Pons (tissue), 1 donor: ENCODE measurements around the gene ATP11A.

Experiments used
- DNase-seq: peaks from one replicate; pipeline ENCODE4 v3.0.0-alpha.2; 2016; ENCODE audit warnings: low spot score

The ATP11A gene

DNA sequence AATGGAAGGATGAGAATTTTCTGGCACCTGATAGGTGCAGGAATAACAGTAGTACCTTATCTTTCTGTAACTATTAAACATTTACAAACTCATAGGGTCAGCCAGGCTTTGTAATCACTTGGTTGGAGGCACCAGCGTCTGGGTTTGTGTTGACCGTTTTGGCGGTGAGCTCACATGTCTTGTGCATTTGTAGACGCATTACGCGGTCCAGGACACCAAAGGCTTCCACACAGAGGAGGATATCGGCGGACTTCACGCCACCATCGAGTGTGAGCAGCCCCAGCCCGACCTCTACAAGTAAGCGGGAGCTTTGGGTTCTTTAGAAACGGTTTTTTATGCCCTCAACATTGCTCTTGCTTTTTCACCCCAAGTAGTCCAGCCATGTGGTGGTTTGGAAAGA is 129.3 kb downstream of the ATP11A start:
- DNase-seq, result no peak

DNA sequence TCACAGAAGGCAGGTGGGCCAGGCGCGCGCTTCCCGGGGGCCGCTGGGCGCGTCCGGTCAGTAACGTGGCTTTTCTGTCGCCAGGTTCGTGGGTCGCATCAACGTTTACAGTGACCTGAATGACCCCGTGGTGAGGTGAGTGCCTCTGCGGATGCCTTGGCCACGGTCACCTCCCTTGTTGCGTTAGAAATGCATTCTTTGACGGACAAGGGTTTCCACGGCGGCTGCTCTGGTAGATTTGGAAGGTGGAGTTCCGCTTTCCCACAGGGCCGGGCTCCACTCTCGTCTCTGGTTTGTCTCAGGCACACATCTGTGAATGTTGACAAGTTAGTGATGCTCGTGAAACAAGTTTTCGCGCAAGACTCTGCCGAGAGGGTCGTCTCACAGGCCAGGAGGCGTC is 130.0 kb downstream of the ATP11A start:
- no peak for DNase-seq

DNA sequence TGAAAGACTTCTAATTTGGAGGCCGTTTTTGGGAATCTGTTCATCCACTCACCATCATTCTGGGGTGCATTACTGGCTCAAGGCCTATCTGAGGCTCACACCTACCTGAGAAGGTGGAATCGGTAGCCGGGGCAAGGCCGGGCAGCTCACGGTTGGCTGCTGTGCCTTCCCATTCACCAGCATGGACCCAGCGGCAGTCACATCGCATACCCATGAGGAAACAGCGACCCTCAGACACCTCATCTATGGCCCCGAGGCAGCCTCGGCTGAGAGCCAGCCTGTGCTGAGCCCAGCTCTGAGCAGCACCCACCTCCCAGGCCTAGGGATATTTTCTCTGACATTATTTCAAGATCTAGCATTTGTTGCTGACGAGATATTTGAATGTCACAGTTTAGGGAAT is 130.5 kb downstream of the ATP11A start:
- DNase-seq, result no peak

- DNase-seq, result no peak
These were observed 131.7 kb downstream of the ATP11A start for GRCh38 chr13:112821340-112822055.

DNA sequence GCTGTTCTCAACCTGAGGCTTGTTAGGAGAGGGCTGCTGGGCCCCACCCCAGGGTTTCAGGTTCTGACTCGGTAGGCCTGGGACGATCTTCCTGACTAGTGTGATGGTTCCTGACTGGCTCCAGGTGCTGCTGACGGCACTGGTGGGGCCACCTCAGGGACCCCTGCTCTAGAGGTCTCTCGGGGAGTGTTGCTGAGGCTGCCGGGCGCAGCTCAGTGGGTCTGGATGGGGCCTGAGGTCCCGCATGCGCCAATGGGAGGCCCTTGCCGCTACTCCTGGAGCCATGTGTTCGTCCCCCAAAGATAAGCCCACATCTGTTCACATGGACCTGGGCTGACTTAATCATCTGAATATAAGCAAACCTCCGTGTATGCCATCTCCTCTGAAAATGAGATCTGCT is 133.0 kb downstream of the ATP11A start:
- DNase-seq, result no peak

DNA sequence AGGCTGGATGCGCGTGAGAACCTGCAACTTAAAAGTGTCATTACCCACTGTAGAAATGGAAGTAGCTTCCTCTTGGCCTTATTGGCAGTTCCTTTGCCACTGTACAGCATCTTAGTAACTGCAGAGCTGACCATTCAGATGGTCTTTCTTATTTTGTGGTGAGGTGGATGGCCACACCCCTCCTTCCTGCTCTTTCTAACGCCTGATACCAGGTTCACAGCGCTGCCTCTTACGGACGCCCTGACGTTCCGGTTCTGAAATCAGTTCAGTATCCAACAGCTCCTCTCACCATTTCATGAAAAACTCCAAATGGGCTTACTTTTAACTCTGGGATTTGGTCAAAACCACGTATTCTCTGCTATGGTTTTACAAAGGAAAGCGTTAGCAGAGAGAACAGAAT is 134.6 kb downstream of the ATP11A start:
- no peak for DNase-seq

DNA sequence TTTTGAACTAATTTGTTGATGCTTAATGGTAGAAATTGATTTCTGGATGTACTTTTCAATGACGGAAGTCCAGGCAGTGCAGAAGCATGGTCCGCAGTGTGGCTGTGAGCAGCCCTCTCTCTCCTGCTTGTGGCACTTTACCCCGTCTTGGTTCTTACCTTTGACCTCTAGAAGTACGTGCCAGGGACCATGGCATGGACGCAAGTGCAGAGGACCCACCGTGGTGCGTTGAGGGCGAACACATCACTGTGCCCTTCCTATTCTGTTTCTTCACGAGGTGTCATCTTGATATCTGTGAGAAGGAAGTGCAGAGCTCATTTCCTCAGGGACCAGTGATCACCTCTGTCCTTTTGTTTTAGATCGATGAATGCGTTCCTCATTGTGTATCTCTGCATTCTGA is 135.2 kb downstream of the ATP11A start:
- DNase-seq, result no peak

- DNase-seq, result no peak
These were observed 136.0 kb downstream of the ATP11A start for GRCh38 chr13:112825875-112826274.

DNA sequence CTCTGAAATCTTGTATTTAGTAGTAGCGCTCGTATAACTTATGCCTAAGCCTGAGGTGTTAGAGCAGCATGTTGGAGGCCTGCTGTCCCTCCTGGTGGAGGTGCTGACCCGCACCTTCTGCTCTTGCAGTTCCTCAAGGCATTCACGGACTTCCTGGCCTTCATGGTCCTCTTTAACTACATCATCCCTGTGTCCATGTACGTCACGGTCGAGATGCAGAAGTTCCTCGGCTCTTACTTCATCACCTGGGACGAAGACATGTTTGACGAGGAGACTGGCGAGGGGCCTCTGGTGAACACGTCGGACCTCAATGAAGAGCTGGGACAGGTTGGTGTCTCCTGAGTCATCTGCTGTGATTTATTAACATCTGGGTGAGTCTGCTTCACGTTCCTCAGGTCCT is 136.7 kb downstream of the ATP11A start:
- no peak for DNase-seq

DNA sequence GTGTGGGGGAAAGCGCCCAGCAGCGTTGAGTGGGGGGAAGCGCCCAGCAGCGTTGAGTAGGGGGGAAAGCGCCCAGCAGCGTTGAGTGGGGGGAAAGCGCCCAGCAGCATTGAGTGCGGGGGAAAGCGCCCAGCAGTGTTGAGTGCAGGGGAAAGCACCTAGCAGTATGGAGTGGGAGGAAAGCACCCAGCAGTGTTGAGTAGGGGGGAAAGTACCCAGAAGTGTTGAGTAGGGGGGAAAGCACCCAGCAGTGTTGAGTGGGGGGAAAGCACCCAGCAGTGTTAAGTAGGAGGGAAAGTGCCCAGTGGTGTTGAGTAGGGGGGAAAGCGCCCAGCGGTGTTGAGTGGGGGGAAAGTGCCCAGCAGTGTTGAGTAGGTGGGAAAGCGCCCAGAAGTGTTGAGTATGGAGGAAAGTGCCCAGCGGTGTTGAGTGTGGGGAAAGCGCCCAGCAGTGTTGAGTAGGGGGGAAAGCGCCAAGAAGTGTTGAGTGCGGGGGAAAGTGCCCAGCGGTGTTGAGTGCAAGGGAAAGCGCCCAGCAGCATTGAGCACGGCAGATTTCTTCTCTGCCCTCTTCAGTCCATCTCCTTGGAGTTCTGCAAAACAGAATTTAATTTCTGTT is 138.4 kb downstream of the ATP11A start:
- DNase-seq, result no peak

GRCh38 chr13:112828756-112829155 is 138.9 kb downstream of the ATP11A start:
- no peak for DNase-seq

DNA sequence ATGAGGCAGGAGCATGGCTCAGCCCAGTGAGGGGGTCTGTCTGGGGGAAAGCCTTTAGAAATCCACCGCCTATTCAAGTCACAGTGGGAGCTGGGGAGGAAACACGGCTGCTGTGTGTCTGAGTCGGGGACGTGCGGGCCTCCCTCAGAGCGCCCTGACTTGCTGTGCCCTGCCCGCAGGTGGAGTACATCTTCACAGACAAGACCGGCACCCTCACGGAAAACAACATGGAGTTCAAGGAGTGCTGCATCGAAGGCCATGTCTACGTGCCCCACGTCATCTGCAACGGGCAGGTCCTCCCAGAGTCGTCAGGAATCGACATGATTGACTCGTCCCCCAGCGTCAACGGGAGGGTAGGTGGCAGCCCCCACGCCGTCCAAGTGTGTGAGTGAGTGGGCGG is 141.4 kb downstream of the ATP11A start:
- DNase-seq, result no peak

DNA sequence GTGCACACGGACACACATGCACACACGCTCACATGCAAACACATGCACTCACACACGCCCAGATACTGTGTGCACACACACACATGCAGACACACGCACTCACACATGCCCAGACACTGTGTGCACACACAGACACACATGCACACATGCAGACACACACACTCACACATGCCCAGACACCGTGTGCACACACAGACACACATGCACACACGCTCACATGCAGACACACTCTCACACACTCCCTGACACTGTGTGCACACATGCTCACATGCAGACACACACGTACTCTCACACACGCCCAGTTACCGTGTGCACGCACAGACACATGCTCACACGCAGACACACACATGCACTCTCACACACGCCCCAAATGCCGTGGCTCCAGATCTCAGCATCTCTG is 142.0 kb downstream of the ATP11A start:
- DNase-seq, result no peak

GRCh38 chr13:112832811-112833210 is 143.0 kb downstream of the ATP11A start:
- no peak for DNase-seq

DNA sequence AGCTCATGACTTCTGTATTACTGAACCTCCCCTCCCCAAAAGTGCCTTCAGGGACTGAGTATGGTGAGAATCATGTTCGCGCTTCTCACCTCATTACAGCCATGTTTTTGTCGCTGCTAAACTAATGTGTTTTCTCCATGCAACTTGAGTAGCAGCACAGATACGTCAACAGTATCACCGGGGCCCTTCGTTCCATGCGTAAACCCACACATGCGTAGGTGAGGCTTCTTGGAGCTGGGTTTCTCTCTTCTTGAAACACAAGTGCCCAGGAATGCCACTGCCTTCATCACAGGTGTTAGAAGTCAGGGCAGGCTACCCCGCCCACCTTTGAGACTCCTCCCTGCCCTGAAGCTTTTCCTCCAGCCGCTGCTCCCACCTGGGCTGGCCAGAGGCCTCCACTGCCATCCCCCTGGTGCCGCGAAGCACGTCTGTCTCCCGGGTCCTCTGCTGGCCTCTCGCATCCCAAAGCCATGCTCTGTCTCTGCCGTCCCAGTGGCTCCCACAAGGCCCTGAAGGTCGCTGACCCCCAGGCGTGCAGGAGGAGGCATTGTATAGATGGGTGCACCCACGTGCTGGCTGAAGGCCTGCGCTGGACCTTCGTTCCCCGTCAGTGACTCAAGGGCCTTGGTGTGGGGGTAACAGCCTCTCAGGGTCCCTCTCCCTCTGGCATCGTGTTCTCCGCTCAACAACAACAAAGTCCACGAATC is 143.9 kb downstream of the ATP11A start:
- DNase-seq, result no peak

GRCh38 chr13:112835344-112835743 is 145.5 kb downstream of the ATP11A start:
- DNase-seq, result no peak

DNA sequence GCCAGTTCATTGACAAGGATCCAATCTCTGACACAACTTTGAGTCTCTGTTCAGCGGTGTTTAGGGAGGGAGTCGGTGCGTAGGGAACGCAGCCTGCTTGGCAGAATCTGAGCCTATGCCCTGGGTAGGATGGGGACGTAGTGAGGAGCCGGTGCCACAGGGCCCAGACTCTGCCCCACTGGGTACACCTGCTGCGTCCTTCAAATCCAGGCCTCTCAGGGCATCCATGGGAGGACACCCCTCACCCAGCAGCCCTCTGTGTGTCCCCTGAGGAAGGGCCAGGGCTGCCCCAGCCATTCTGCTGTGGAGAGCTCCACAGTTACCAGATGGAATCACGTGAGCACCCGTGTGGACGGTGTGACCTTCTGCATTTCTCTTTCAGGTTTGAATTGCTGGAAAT is 146.0 kb downstream of the ATP11A start:
- DNase-seq, result no peak

DNA sequence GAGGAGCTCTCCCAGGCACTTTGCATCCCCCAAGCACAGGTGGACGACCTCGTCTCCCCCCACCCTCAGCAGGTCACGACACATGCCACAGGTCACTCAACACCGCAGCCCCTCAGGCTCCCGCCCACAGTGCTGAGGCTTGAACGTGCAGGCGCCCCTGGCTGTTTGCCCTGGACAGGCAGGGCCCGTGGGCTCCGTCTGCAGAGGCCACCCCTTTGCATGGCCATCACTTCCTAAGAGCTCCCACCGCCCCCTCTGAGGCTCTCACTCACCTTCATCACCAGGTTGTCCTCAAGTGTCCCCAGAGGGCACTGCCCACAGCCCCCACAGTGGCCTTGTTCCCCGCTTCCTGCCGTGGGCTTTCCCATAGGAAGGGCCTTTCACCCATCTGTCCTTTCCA is 147.1 kb downstream of the ATP11A start:
- DNase-seq, result no peak

GRCh38 chr13:112837371-112838037 is 147.7 kb downstream of the ATP11A start:
- no peak for DNase-seq

DNA sequence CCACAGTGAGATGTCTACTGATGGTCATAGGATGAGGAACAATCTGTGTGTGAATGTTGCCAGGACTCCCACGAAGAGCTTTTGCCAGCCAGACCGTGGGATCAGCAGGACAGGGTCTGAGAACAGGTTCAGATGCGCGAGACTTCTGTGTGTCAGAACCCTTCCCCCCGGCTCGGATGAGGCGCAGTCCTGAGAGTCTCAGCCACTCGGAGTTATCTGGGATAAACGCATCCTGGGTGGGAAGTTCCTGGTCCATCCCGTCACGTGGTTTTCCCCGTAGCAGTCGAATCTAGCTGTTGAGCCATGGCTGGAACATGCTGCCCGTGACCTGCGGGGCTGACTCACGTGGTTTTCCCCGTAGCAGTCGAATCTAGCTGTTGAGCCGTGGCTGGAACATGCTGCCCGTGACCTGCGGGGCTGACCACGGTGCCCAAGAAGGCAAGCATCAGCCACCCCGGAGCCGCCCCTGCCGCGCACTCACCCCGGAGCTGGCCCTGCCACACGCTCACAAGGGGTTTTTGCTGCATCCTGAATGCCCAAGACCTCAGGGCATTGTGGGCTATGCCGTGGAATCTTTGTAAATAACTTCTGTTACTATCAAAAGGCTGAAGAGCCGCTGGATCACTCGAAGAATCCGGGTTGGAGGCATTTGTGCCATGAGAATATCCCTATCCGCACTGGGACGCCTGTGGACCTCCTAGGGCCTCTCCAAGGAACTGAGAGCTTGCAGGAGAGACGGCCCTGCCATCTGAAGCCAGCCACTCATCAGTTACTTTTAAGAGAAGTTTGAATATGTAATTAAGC is 148.4 kb downstream of the ATP11A start:
- DNase-seq, result no peak

DNA sequence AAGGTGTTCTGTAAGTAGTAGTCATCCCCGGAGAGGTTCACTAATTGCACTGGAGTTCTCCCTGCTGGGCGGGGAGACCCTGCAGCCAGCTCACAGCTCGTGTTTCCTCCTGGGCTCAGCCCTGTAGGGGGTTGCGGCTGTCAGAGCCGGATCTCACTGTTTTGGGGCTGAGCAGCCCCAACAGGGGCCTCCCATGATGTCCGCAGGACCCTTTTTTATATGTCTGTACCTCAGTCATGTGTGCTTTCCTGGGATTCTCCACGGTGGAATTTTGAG is 148.9 kb downstream of the ATP11A start:
- no peak for DNase-seq

DNA sequence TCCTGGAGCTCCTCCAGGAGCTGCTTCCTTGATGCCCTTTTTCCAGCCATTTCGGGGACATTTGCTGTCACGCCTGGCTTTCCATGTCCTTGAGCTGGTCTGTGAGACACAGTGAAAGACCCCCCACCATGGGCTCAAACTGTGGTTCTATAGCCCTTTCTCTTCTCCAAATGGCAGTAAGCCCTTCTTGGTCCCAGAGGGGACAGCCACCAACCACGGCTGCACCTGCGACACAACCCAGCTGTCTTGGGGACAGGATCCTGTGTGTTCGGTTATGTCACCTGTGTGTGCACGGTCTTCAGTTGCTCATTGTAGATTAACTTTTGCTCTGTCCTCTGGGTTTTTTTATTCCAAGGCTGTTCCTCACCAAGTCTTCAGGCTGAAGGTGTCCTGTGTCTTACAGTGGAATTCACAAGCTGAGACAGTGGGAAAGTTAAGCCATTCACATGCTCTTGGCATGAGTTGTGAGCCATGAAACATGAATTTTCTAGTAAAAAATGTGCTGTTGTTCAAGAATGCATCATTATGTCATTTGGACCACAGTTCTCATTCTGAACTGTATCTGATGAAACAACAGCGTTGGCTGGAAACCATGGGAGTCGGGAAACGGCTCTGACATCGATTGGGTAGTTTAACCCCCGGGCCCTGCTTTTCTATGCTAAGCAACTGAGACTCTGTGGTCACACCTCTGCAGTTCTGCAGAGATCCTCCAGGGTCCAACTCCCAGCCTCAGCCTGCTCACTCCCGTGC is 149.7 kb downstream of the ATP11A start:
- DNase-seq, result no peak
